Keratinocyte (primary cell): ENCODE data around the gene SLC39A5. TPM values are rescaled to one million over a fixed set of nuclear protein-coding genes. Genes with fewer than 3 reads are reported as not detected.

Experiments used
- DNase-seq: peaks from one replicate; pipeline ENCODE4 v3.0.0-alpha.2; 2011; ENCODE audit warnings: low read depth, missing footprints, low spot score
- FAIRE-seq: peaks from 2 replicates; lab custom pipeline; 2011; peaks lifted over from hg19 to GRCh38; lab: Jason Lieb, UNC
- H2AFZ ChIP-seq: 2 replicates; pipeline ENCODE4 v1.6.0; 2012; ENCODE audit warnings: low read length, control low read depth, inconsistent platforms; ENCODE audit not compliant: control insufficient read depth
- H3K27ac ChIP-seq: 2 replicates; pipeline ENCODE4 v1.5.1; 2011; ENCODE audit warnings: low read length; ENCODE audit not compliant: control insufficient read depth, insufficient read depth
- H3K27me3 ChIP-seq: 3 replicates; pipeline ENCODE4 v1.6.0; 2011; ENCODE audit warnings: low read length; ENCODE audit not compliant: control insufficient read depth, insufficient read depth; ENCODE audit errors: extremely low read depth
- H3K36me3 ChIP-seq, 2 experiments: 2 replicates in 1 of 2; 3 replicates in 1 of 2; pipeline ENCODE4 v1.5.1; 2011; ENCODE audit warnings: low read length in 2 of 2, mild to moderate bottlenecking in 1 of 2; ENCODE audit not compliant: control insufficient read depth in 2 of 2, insufficient read depth in 2 of 2; ENCODE audit errors: extremely low read depth in 1 of 2
- H3K4me1 ChIP-seq: 3 replicates; pipeline ENCODE4 v1.5.1; 2011; ENCODE audit warnings: low read length; ENCODE audit not compliant: control insufficient read depth, insufficient read depth; ENCODE audit errors: extremely low read depth
- H3K4me2 ChIP-seq: 3 replicates; pipeline ENCODE4 v1.6.0; 2011; ENCODE audit warnings: low read depth, low read length; ENCODE audit not compliant: control insufficient read depth, insufficient read depth; ENCODE audit errors: extremely low read depth
- H3K4me3 ChIP-seq, 3 experiments: fragments of 200-600 bp in 1 of 3; sonication (generic) in 1 of 3; 2 replicates in 2 of 3; 3 replicates in 1 of 3; pipeline ENCODE4 v1.5.1; 2011 to 2016; ENCODE audit warnings: low read length in 3 of 3, mild to moderate bottlenecking in 3 of 3, control low read depth in 2 of 3, inconsistent platforms in 1 of 3, low read depth in 1 of 3, mixed read lengths in 1 of 3, mixed run types in 1 of 3, moderate library complexity in 1 of 3; ENCODE audit not compliant: control insufficient read depth in 2 of 3, insufficient read depth in 2 of 3; ENCODE audit errors: extremely low read depth in 1 of 3
- H3K79me2 ChIP-seq: 2 replicates; pipeline ENCODE4 v1.6.0; 2012; ENCODE audit warnings: low read length; ENCODE audit not compliant: control insufficient read depth, insufficient read depth
- H3K9ac ChIP-seq: 3 replicates; pipeline ENCODE4 v1.6.0; 2011; ENCODE audit warnings: low read length; ENCODE audit not compliant: control insufficient read depth, insufficient read depth; ENCODE audit errors: extremely low read depth
- H3K9me1 ChIP-seq: 3 replicates; pipeline ENCODE4 v1.6.0; 2011; ENCODE audit warnings: low read length; ENCODE audit not compliant: control insufficient read depth, insufficient read depth; ENCODE audit errors: extremely low read depth
- H3K9me3 ChIP-seq: 2 replicates; pipeline ENCODE4 v1.5.1; 2012; ENCODE audit warnings: low read depth, low read length; ENCODE audit not compliant: control insufficient read depth
- H4K20me1 ChIP-seq: 3 replicates; pipeline ENCODE4 v1.6.0; 2011; ENCODE audit warnings: low read length; ENCODE audit not compliant: control insufficient read depth, insufficient read depth; ENCODE audit errors: extremely low read depth
- EZH2 ChIP-seq: IDR thresholded peaks from one replicate; pipeline ENCODE4 v1.6.1; 2012; ENCODE audit warnings: inconsistent platforms, mild to moderate bottlenecking, low read length, moderate library complexity
- dilution Hi-C: fragments of 300-500 bp; cut with MboI; formaldehyde crosslinking; loops from one replicate; pipeline ENCODE4 v1.7.0; 2020; ENCODE audit warnings: low sequenced_read_pairs; ENCODE audit not compliant: extremely low pct_ligation_motif_present
- polyA plus RNA-seq, 5 experiments: library from polyadenylated mRNA; depleted of rRNA in 3 of 5; stranded (reverse) in 3 of 5; stranded (forward) in 1 of 5; unstranded in 1 of 5; fragments of >200 nt; gene quantifications; 1 replicate in 1 of 5; 2 replicates in 3 of 5; 3 replicates in 1 of 5; pipeline versions ENCODE4 v1.2.1 to v1.2.3, GENCODE V29; 2011 to 2012; ENCODE audit warnings: missing spikeins in 2 of 5, low read depth in 1 of 5, low replicate concordance in 1 of 5
- TF ChIP-seq, protein P1 (sequence below), 3 experiments: IDR thresholded peaks in 1 of 3; conservative IDR thresholded peaks in 1 of 3; optimal IDR thresholded peaks in 1 of 3; 2 replicates in 2 of 3; 3 replicates in 1 of 3; pipeline versions ENCODE3 to v1.5.1; 2011; ENCODE audit warnings: low read length in 3 of 3, mild to moderate bottlenecking in 3 of 3, moderate library complexity in 2 of 3, control low read depth in 1 of 3, inconsistent platforms in 1 of 3; ENCODE audit not compliant: insufficient read depth in 2 of 3; ENCODE audit errors: extremely low read depth in 1 of 3

Gene SLC39A5
- polyA plus RNA-seq, 1 donor (not counting 4 experiments of a cell fraction or from before 2014, with no cell fraction given) = not detected

DNA sequence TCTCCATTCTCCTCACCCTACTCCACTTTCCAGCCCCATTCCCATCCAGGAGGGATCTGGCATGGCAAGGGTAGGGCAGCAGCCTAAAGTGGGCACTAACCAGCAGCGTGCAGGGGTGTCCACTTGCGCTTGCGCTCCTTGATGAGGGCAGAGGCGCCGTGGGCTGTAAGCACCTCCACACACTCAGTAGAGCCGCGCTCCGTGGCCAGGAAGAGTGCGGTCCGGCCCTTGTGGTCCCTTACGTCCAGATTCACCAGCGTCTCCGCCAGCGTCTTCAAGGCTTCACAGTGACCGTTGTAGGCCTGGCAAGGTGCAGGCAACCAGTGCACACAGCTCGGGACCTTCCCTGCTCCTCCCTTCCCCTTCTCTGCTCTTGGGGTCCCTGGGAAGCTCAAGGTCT is 18.1 kb downstream of the SLC39A5 start:
- Histone ChIP-seq H3K9me1 (no peaks in the 10 kb centered on the region), H3K27ac (no peak overlapping the region), H3K4me1 (no peaks in the 10 kb centered on the region), H4K20me1 (no peaks in the 10 kb centered on the region), H3K4me3 (no peak overlapping the region), H3K79me2 (peaks cover 13% of the 10 kb centered on the region), H2AFZ (no peak overlapping the region), H3K9me3 (no peaks in the 10 kb centered on the region), H3K4me2 (no peak overlapping the region), H3K9ac (no peak overlapping the region), H3K27me3 (no peaks in the 10 kb centered on the region), H3K36me3 (peaks cover 48 to 54% of the 10 kb centered on the region in 2 experiments)
- FAIRE-seq (no peak), DNase-seq (no peak)
- dilution Hi-C loops = no loop called here
- TF ChIP-seq, protein P1, sequence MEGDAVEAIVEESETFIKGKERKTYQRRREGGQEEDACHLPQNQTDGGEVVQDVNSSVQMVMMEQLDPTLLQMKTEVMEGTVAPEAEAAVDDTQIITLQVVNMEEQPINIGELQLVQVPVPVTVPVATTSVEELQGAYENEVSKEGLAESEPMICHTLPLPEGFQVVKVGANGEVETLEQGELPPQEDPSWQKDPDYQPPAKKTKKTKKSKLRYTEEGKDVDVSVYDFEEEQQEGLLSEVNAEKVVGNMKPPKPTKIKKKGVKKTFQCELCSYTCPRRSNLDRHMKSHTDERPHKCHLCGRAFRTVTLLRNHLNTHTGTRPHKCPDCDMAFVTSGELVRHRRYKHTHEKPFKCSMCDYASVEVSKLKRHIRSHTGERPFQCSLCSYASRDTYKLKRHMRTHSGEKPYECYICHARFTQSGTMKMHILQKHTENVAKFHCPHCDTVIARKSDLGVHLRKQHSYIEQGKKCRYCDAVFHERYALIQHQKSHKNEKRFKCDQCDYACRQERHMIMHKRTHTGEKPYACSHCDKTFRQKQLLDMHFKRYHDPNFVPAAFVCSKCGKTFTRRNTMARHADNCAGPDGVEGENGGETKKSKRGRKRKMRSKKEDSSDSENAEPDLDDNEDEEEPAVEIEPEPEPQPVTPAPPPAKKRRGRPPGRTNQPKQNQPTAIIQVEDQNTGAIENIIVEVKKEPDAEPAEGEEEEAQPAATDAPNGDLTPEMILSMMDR (optimal IDR thresholded peaks at IDR 0.05 in 1 of 3, IDR thresholded peaks at IDR 0.05 in 1 of 3, conservative IDR thresholded peaks at IDR 0.05 in 1 of 3; ENCODE audit: extremely low read depth in 1 of 3, insufficient read depth in 2 of 3, low read length in 3 of 3) = no peak
- TF ChIP-seq EZH2 = no peak

DNA sequence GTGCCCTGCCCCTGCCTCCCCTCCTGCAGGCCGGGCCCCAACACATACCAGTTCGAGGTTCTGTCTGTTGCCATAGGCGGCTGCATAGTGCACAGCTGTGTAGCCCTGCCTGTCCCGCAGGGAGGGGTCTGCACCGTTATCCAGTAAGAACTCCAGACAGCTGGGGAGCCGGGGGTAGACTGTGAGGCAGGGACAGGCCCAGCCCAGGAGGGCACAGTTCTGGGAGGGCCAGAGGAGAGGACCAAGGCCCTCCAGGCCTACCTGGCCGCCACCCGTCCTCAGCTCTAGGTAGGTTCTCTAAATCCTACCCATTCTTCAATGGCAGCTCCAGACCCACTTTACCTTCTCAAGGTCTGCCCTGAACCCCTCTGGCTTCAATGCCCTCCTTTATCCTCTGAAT is 18.9 kb downstream of the SLC39A5 start:
- TF ChIP-seq, protein P1 (optimal IDR thresholded peaks at IDR 0.05 in 1 of 3, IDR thresholded peaks at IDR 0.05 in 1 of 3, conservative IDR thresholded peaks at IDR 0.05 in 1 of 3; ENCODE audit: extremely low read depth in 1 of 3, insufficient read depth in 2 of 3, low read length in 3 of 3) = no peak
- TF ChIP-seq EZH2 = no peak
- H3K79me2 ChIP-seq = peaks cover 20% of the 10 kb centered on the region
- H3K27ac ChIP-seq = no peak overlapping the region
- H3K4me2 ChIP-seq = no peak overlapping the region
- no peaks in the 10 kb centered on the region for H3K4me1 ChIP-seq
- H3K9me3 ChIP-seq = no peaks in the 10 kb centered on the region
- no peak overlapping the region for H3K9ac ChIP-seq
- H2AFZ ChIP-seq = no peak overlapping the region
- H4K20me1 ChIP-seq = no peaks in the 10 kb centered on the region
- peaks cover 54 to 55% of the 10 kb centered on the region in 2 experiments for H3K36me3 ChIP-seq
- FAIRE-seq (no peak), DNase-seq (no peak)
- no peak overlapping the region for H3K4me3 ChIP-seq
- no peaks in the 10 kb centered on the region for H3K27me3 ChIP-seq
- H3K9me1 ChIP-seq = no peaks in the 10 kb centered on the region
- dilution Hi-C loops = no loop called here
